Caco-2 (cell line): ENCODE measurements around the gene LAD1. TPM values are rescaled to one million over a fixed set of nuclear protein-coding genes. Genes with fewer than 3 reads are reported as not detected.

ENCODE experiments used
- BruUV-seq: library from RNA; stranded (reverse); fragments of 400-500 nt; replicated peaks from 2 replicates; lab custom pipeline; 2021; lab: Mats Ljungman, UMichigan
- CTCF ChIA-PET: fragments of 300-600 bp; sonication (Branson Sonifier 250); formaldehyde crosslinking; loops from one replicate; lab custom pipeline; 2022; ENCODE audit warnings: antibody characterized with exemption; lab: Charles Lee
- POLR2A ChIA-PET: fragments of 300-600 bp; sonication (Branson Sonifier 250); formaldehyde crosslinking; loops from one replicate; lab custom pipeline; 2022; ENCODE audit warnings: antibody characterized with exemption; lab: Charles Lee
- DNase-seq, 2 experiments: peaks; one replicate each; pipeline versions ENCODE4 v3.0.0 to v3.0.0-alpha.2; 2020 to 2022
- H3K27me3 ChIP-seq: replicated peaks from 2 replicates; pipeline ENCODE4 v1.6.0; 2011; ENCODE audit warnings: low read length; ENCODE audit not compliant: control insufficient read depth, insufficient read depth
- H3K36me3 ChIP-seq: 2 replicates; pipeline ENCODE4 v1.5.1; 2011; ENCODE audit warnings: low read length; ENCODE audit not compliant: control insufficient read depth, insufficient read depth
- H3K4me1 ChIP-seq: fragments of 250-450 bp; sonication (Bioruptor Pico); 2 replicates; pipeline ENCODE4 v1.5.1; 2020; ENCODE audit warnings: mild to moderate bottlenecking
- H3K4me3 ChIP-seq: 2 replicates; pipeline ENCODE4 v1.5.1; 2011; ENCODE audit warnings: low read depth, mild to moderate bottlenecking, control low read depth, low read length
- H3K9me3 ChIP-seq: fragments of 250-450 bp; sonication (Bioruptor Pico); 2 replicates; pipeline ENCODE4 v1.5.1; 2020; ENCODE audit warnings: mild to moderate bottlenecking, moderate library complexity
- H3K27ac Mint-ChIP-seq: one replicate; pipeline ENCODE4 v1.8.0; 2022; ENCODE audit warnings: mixed read lengths; ENCODE audit not compliant: unreplicated experiment
- H3K27me3 Mint-ChIP-seq: one replicate; pipeline ENCODE4 v1.8.0; 2022; ENCODE audit warnings: mixed read lengths; ENCODE audit not compliant: insufficient read depth, unreplicated experiment
- H3K36me3 Mint-ChIP-seq: one replicate; pipeline ENCODE4 v1.8.0; 2022; ENCODE audit warnings: mild to moderate bottlenecking, mixed read lengths; ENCODE audit not compliant: insufficient read depth, unreplicated experiment
- H3K4me1 Mint-ChIP-seq: one replicate; pipeline ENCODE4 v1.8.0; 2022; ENCODE audit warnings: low read depth, mixed read lengths; ENCODE audit not compliant: unreplicated experiment
- H3K4me3 Mint-ChIP-seq: one replicate; pipeline ENCODE4 v1.8.0; 2022; ENCODE audit warnings: mild to moderate bottlenecking, moderate library complexity, mixed read lengths; ENCODE audit not compliant: unreplicated experiment
- H3K9me3 Mint-ChIP-seq: one replicate; pipeline ENCODE4 v1.8.0; 2022; ENCODE audit warnings: mixed read lengths; ENCODE audit not compliant: unreplicated experiment
- intact Hi-C: fragments of 100-400 bp; cut with micrococcal nuclease; formaldehyde crosslinking; loops from one replicate; pipeline ENCODE4 v1.10.0; 2022; ENCODE audit not compliant: unreplicated experiment
- total RNA-seq: library from RNA; stranded (reverse); gene quantifications from 2 replicates; pipeline ENCODE4 v1.2.3, GENCODE V29; 2022
- TF ChIP-seq, protein P1 (sequence below), 2 experiments: fragments of 200-600 bp in 1 of 2; IDR thresholded peaks; 1 replicate in 1 of 2; 2 replicates in 1 of 2; pipeline versions ENCODE4 v1.5.1 to v1.8.0; 2011 to 2022; ENCODE audit warnings: antibody characterized with exemption in 1 of 2, control low read depth in 1 of 2, inconsistent platforms in 1 of 2, low read depth in 1 of 2, low read length in 1 of 2, mild to moderate bottlenecking in 1 of 2, moderate library complexity in 1 of 2; ENCODE audit not compliant: insufficient read depth in 1 of 2, severe bottlenecking in 1 of 2, unreplicated experiment in 1 of 2

Gene LAD1
- total RNA-seq, 1 experiment from 2014 or later = 80.5 TPM

DNA sequence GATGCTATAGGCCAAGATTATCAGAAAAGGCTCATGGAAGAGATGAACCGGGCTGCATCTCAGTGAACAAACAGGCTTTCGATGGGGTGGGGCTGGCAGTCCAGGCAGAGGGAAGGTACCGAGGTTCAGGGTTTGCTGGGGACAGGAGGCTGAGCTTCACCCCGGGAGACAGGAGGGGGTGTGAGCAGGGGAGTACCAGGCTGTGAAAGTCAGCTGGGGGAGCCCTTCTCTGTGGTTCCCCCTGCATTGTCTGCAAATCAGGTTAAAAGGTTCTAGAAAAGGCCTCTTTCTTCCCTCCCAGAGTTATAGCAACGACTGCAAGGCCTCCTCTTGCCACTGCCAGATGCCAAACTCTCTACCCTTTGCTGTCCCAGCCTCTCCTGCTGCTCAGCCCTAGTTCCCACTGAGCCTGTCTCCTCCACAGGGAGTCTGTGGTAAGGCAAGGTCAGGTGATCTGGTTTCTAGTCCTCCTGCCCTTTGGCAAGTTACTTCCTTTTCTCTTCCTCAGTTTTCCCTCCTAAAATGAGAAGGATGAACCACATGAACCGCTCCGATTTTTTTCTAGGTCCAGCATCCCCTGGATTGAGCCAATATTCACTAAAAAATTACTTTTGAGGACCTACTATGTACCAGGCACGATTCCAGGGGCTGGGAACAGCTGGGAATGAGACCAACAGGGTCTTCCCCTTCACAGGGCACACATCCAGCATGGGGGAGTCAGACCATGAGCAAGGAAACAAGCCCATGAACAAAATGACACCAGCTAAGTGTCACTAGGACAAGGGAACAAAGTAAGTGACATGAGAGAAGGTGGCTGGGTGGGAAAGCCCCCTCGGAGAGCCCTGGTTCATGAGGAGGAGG, 7.2 kb downstream of the LAD1 start:
- no peak overlapping the region for H3K4me3 Mint-ChIP-seq

DNA sequence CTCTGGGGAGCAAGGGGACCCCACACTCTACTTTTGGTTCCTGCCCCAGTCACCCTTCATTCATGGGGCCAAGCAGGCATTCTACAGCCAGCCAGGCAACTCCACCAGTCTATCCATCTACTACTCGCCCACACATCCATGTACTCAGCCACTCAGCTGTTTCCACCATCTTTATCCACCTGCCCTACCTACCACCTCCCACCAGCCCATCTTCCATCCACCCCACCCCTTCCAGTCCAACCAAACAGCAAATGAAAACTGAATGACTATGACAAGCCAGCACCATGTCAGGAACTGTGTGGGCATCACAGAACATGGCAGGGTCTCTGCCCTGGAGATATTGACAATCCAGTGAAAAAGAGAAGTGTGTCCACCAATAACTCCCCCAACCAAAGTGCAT, 7.9 kb downstream of the LAD1 start:
- BruUV-seq = no TSS peak
- peaks cover 9% of the 10 kb centered on the region for H3K4me1 ChIP-seq
- H3K36me3 Mint-ChIP-seq = peaks cover 46% of the 10 kb centered on the region
- TF ChIP-seq, protein P1, sequence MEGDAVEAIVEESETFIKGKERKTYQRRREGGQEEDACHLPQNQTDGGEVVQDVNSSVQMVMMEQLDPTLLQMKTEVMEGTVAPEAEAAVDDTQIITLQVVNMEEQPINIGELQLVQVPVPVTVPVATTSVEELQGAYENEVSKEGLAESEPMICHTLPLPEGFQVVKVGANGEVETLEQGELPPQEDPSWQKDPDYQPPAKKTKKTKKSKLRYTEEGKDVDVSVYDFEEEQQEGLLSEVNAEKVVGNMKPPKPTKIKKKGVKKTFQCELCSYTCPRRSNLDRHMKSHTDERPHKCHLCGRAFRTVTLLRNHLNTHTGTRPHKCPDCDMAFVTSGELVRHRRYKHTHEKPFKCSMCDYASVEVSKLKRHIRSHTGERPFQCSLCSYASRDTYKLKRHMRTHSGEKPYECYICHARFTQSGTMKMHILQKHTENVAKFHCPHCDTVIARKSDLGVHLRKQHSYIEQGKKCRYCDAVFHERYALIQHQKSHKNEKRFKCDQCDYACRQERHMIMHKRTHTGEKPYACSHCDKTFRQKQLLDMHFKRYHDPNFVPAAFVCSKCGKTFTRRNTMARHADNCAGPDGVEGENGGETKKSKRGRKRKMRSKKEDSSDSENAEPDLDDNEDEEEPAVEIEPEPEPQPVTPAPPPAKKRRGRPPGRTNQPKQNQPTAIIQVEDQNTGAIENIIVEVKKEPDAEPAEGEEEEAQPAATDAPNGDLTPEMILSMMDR (IDR thresholded peaks at IDR 0.05; ENCODE audit: insufficient read depth in 1 of 2, low read depth in 1 of 2, low read length in 1 of 2, severe bottlenecking in 1 of 2, unreplicated experiment in 1 of 2) = no peak
- no peak overlapping the region for H3K4me3 Mint-ChIP-seq
- DNase-seq = no peak
- CTCF ChIA-PET = no interaction called here
- H3K4me3 ChIP-seq = no peak overlapping the region
- H3K9me3 ChIP-seq = no peaks in the 10 kb centered on the region
- peaks cover 8% of the 10 kb centered on the region for H3K36me3 ChIP-seq
- H3K9me3 Mint-ChIP-seq = no peaks in the 10 kb centered on the region
- H3K27ac Mint-ChIP-seq = peak overlapping the region; percentile 13
- POLR2A ChIA-PET = no interaction called here
- H3K4me1 Mint-ChIP-seq = peaks cover 4% of the 10 kb centered on the region
- no peaks in the 10 kb centered on the region for H3K27me3 Mint-ChIP-seq
- H3K27me3 ChIP-seq = no peaks in the 10 kb centered on the region
- intact Hi-C loops = no loop called here

More for the DNA sequence above, 7.2 kb downstream of the LAD1 start:
- Mint-ChIP-seq H3K27ac (peak overlapping the region; percentile 13), H3K27me3 (no peaks in the 10 kb centered on the region), H3K36me3 (peaks cover 42% of the 10 kb centered on the region), H3K9me3 (no peaks in the 10 kb centered on the region), H3K4me1 (peaks cover 8% of the 10 kb centered on the region)
- Histone ChIP-seq H3K4me3 (no peak overlapping the region), H3K27me3 (no peaks in the 10 kb centered on the region), H3K36me3 (peaks cover 6% of the 10 kb centered on the region), H3K4me1 (peaks cover 16% of the 10 kb centered on the region), H3K9me3 (no peaks in the 10 kb centered on the region)
- no peak for DNase-seq
- CTCF ChIA-PET = no interaction called here
- TF ChIP-seq, protein P1 (IDR thresholded peaks at IDR 0.05; ENCODE audit: insufficient read depth in 1 of 2, low read depth in 1 of 2, low read length in 1 of 2, severe bottlenecking in 1 of 2, unreplicated experiment in 1 of 2) = no peak
- POLR2A ChIA-PET = no interaction called here
- intact Hi-C loops = no loop called here
- BruUV-seq = no TSS peak

DNA sequence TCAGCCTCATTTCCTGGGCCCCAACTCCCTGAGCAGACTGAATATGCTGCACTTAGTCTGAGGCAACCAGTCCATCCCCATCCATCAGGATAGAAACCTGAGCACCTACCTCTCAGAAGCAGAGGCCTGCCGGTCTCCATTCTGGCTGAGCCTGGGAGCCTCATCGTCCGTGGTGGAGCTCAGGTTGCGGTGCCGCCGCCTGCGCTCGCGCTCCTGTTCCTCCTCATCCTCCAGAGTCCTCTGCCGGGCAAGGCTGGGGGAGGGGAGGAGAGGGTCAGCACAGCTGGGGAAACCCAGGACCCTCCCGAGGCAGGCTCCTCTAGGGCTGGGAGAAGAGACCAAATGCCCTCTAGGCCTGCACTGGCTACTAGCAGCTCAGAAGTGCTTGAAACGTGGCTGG, 10.1 kb downstream of the LAD1 start:
- BruUV-seq = no TSS peak
- no peak for DNase-seq
- Mint-ChIP-seq H3K9me3 (no peaks in the 10 kb centered on the region), H3K27ac (no peak overlapping the region), H3K4me1 (peaks cover 7% of the 10 kb centered on the region), H3K27me3 (no peaks in the 10 kb centered on the region), H3K36me3 (peaks cover 62% of the 10 kb centered on the region), H3K4me3 (no peak overlapping the region)
- ChIA-PET POLR2A (no interaction called here), CTCF (interaction anchor here (0.7 to 0.9 kb wide), 2 partner anchors 17 to 20 kb away, joined by 4 to 5 read pairs; no protein-coding TSS in a partner anchor)
- H3K4me3 ChIP-seq = no peak overlapping the region
- intact Hi-C loops = no loop called here
- H3K36me3 ChIP-seq = peaks cover 10% of the 10 kb centered on the region
- TF ChIP-seq, protein P1 (IDR thresholded peaks at IDR 0.05; ENCODE audit: insufficient read depth in 1 of 2, low read depth in 1 of 2, low read length in 1 of 2, severe bottlenecking in 1 of 2, unreplicated experiment in 1 of 2) = no peak
- H3K4me1 ChIP-seq = no peaks in the 10 kb centered on the region
- H3K9me3 ChIP-seq = no peaks in the 10 kb centered on the region
- no peaks in the 10 kb centered on the region for H3K27me3 ChIP-seq
